ENCODE measurements around the gene ABCA9.

ABCA9 gene

DNA sequence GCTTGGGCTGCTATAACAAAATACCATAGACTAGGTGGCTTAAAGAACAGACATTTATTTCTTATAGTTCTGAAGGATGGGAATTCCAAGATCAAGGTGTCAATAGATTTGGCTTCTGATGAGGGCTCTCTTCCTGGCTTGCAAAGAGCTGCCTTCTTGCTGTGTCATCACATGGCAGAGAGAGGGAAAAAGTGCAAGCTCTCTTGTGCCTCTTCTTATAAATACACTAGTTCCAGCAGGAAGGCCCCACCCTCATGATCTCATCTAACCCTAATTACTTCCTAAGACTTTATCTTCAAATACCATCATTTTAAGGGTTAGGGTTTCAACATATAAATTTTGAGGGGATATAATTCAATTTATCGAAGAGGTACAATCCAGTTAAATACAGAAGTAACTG is 30.6 kb downstream of the ABCA9 start:
- Histone ChIP-seq H3K27me3 (ENCODE audit: insufficient read depth, low read depth, severe bottlenecking) (no peaks in the 10 kb centered on the region), H3K36me3 (no peaks in the 10 kb centered on the region), H3K27ac (no peak overlapping the region), H3K4me3 (ENCODE audit: low read depth, low read length) (no peak overlapping the region), H3K9me3 (ENCODE audit: severe bottlenecking) (no peaks in the 10 kb centered on the region)
- TF ChIP-seq, protein P1, sequence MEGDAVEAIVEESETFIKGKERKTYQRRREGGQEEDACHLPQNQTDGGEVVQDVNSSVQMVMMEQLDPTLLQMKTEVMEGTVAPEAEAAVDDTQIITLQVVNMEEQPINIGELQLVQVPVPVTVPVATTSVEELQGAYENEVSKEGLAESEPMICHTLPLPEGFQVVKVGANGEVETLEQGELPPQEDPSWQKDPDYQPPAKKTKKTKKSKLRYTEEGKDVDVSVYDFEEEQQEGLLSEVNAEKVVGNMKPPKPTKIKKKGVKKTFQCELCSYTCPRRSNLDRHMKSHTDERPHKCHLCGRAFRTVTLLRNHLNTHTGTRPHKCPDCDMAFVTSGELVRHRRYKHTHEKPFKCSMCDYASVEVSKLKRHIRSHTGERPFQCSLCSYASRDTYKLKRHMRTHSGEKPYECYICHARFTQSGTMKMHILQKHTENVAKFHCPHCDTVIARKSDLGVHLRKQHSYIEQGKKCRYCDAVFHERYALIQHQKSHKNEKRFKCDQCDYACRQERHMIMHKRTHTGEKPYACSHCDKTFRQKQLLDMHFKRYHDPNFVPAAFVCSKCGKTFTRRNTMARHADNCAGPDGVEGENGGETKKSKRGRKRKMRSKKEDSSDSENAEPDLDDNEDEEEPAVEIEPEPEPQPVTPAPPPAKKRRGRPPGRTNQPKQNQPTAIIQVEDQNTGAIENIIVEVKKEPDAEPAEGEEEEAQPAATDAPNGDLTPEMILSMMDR (IDR thresholded peaks at IDR 0.05; ENCODE audit: low read depth, low read length) = no peak
- DNase-seq = no peak

DNA sequence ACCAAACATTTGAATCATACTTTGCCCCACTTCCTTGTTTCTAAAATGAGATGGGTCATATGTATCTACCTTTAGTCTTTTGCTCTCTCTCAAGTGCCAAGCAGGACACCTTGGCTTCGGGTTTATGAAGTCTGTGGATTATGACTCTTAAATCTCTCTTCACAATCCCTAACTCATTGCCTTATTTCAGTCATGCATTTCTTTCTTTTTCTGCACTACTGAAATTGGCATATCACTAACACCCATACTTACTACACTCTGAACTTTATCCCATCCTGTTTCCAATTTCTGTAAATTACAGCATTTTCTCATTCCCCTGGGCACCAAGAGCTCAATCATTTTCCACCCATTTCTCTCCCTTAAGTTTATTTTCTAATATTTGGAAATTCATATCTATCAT is 42.0 kb downstream of the ABCA9 start:
- H3K36me3 ChIP-seq = no peaks in the 10 kb centered on the region
- no peak overlapping the region for H3K27ac ChIP-seq
- no peak overlapping the region for H3K4me3 ChIP-seq (ENCODE audit: low read depth, low read length)
- H3K27me3 ChIP-seq (ENCODE audit: insufficient read depth, low read depth, severe bottlenecking) = no peaks in the 10 kb centered on the region
- TF ChIP-seq, protein P1 (IDR thresholded peaks at IDR 0.05; ENCODE audit: low read depth, low read length) = no peak
- DNase-seq = no peak
- no peaks in the 10 kb centered on the region for H3K9me3 ChIP-seq (ENCODE audit: severe bottlenecking)

DNA sequence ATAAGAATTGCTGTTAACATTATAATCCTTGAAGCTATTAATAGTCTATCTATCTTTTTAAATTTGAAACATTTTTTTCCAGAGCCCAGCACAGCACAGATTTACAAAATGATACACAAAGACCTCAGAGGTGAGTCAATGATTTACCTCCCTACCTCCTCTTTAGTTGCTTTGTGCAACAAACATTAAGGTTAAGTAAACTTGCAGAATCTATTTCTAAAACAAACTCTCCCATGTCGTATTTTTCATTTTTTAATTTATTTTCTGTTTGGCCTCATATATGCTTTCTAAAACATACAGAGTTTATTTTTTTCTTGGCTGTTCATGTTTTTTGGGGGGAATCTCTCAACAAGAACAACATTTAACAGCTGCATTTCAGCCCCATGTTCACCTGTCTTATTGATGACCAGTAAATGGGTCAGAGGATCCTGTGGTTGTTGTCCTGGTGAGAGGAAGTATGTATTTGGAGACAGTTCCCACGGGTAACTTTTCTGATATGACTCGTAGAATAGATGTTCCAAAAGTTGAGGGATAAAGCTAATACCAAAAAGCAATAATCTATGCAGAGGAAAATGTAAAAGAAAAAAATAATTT is 42.6 kb downstream of the ABCA9 start:
- no peaks in the 10 kb centered on the region for H3K36me3 ChIP-seq
- H3K27me3 ChIP-seq (ENCODE audit: insufficient read depth, low read depth, severe bottlenecking) = no peaks in the 10 kb centered on the region
- DNase-seq = no peak
- H3K4me3 ChIP-seq (ENCODE audit: low read depth, low read length) = no peak overlapping the region
- no peaks in the 10 kb centered on the region for H3K9me3 ChIP-seq (ENCODE audit: severe bottlenecking)
- TF ChIP-seq, protein P1 (IDR thresholded peaks at IDR 0.05; ENCODE audit: low read depth, low read length) = no peak
- no peak overlapping the region for H3K27ac ChIP-seq

DNA sequence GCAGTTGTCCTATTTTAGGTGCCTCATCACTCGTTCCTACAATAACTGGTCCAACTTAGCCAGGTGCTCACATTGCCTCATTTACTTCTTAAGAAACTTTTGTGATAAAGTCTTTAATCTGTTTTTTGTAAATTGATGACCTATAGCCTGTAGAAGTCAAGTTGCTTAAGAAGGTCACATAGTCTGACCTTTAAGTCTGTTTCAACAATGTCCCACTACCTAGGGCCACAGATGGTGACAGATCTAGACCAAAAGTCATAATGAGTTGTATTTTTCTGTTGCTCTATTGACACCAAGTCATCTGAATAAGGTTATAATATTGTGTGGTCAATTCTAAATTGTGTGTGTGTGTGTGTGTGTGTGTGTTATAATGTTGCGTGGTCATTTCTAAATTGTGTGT is 45.1 kb downstream of the ABCA9 start:
- no peaks in the 10 kb centered on the region for H3K27me3 ChIP-seq (ENCODE audit: insufficient read depth, low read depth, severe bottlenecking)
- no peak overlapping the region for H3K4me3 ChIP-seq (ENCODE audit: low read depth, low read length)
- TF ChIP-seq, protein P1 (IDR thresholded peaks at IDR 0.05; ENCODE audit: low read depth, low read length) = no peak
- no peak for DNase-seq
- H3K9me3 ChIP-seq (ENCODE audit: severe bottlenecking) = no peaks in the 10 kb centered on the region
- no peak overlapping the region for H3K27ac ChIP-seq
- H3K36me3 ChIP-seq = no peaks in the 10 kb centered on the region

DNA sequence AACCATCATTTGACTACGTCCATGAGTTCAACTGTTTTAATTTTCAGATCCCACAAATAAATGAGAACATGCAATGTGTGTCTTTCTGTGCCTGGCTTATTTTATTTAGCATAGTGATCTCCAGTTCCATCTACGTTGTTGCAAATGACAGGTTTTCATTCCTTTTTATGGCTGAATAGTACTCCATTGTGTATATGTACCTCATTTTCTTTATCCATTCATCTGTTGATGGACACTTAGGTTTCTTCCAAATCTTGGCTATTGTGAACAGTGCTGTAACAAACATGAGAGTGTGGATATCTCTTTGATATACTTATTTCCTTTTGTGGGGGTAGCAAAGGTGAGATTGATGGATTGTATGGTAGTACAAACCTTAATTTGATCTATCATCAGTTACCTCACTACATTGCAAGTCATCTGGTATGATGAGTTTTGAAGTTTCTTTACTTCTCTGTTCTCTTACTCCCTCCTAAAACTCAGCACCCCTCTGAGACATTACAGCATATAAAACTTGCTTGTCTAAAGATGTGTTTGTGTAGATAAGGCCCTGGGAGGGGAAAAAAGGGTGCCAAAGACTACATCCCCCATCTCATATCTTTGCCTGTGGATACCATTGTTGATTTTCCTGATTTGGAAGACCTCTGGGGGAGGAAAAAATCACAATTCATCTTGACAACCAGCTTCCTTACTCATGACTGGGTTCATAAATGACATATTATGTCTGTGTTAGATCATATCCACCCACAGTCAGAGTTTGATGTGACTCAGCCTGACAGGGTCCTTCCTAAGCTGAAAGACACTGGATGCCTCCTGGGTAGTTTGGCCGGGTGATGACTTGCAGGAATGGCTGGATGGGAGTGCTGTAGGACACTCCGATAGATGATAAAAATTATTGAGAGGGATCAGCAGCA is 47.6 kb downstream of the ABCA9 start:
- no peak overlapping the region for H3K27ac ChIP-seq
- DNase-seq = no peak
- no peaks in the 10 kb centered on the region for H3K27me3 ChIP-seq (ENCODE audit: insufficient read depth, low read depth, severe bottlenecking)
- TF ChIP-seq, protein P1 (IDR thresholded peaks at IDR 0.05; ENCODE audit: low read depth, low read length) = no peak
- H3K36me3 ChIP-seq = no peaks in the 10 kb centered on the region
- H3K4me3 ChIP-seq (ENCODE audit: low read depth, low read length) = no peak overlapping the region
- H3K9me3 ChIP-seq (ENCODE audit: severe bottlenecking) = no peaks in the 10 kb centered on the region
